GM12875 (cell line): ENCODE data around the gene TIGD4.
A peak's percentile ranks its signal among the peaks of the same experiment; 100 is the strongest.

ENCODE experiments used
- H3K4me3 ChIP-seq: one replicate; pipeline ENCODE4 v1.5.1; 2011; ENCODE audit warnings: low read depth, low read length, control low read depth
- TF ChIP-seq, protein P1 (sequence below): IDR thresholded peaks from 2 replicates; pipeline ENCODE4 v1.5.1; 2011; ENCODE audit warnings: low read depth, mild to moderate bottlenecking, control low read depth, inconsistent platforms, low read length, moderate library complexity, borderline replicate concordance; ENCODE audit not compliant: insufficient read depth

Gene TIGD4

DNA sequence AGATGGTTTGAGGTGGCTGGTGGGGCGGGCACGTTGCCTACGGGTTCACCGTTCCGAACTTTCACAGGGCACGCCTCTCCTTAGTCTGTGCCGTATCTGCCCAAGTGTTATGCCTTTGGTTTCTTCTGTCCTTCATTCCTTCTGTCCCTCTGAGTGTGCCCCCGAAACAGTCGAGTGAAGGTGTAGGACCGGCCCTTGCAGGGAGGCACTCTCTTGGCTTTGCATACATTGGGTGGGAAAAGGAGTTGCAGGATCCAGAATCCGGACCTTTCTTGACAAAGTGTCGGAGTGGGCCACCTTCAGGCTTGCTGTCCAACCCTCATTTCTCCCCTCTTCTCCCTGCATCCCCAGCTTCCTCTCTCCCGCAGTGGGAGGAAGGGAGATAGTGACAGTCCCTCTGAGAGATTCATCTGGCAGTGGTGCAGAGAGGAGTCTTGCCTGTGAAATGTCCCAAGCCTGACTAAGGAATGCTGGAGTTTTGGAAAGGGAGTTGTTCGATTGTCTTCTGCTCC, 793 bp upstream of the TIGD4 start:
- H3K4me3 ChIP-seq = peak overlapping the region; percentile 89
- TF ChIP-seq, protein P1, sequence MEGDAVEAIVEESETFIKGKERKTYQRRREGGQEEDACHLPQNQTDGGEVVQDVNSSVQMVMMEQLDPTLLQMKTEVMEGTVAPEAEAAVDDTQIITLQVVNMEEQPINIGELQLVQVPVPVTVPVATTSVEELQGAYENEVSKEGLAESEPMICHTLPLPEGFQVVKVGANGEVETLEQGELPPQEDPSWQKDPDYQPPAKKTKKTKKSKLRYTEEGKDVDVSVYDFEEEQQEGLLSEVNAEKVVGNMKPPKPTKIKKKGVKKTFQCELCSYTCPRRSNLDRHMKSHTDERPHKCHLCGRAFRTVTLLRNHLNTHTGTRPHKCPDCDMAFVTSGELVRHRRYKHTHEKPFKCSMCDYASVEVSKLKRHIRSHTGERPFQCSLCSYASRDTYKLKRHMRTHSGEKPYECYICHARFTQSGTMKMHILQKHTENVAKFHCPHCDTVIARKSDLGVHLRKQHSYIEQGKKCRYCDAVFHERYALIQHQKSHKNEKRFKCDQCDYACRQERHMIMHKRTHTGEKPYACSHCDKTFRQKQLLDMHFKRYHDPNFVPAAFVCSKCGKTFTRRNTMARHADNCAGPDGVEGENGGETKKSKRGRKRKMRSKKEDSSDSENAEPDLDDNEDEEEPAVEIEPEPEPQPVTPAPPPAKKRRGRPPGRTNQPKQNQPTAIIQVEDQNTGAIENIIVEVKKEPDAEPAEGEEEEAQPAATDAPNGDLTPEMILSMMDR = no peak

DNA sequence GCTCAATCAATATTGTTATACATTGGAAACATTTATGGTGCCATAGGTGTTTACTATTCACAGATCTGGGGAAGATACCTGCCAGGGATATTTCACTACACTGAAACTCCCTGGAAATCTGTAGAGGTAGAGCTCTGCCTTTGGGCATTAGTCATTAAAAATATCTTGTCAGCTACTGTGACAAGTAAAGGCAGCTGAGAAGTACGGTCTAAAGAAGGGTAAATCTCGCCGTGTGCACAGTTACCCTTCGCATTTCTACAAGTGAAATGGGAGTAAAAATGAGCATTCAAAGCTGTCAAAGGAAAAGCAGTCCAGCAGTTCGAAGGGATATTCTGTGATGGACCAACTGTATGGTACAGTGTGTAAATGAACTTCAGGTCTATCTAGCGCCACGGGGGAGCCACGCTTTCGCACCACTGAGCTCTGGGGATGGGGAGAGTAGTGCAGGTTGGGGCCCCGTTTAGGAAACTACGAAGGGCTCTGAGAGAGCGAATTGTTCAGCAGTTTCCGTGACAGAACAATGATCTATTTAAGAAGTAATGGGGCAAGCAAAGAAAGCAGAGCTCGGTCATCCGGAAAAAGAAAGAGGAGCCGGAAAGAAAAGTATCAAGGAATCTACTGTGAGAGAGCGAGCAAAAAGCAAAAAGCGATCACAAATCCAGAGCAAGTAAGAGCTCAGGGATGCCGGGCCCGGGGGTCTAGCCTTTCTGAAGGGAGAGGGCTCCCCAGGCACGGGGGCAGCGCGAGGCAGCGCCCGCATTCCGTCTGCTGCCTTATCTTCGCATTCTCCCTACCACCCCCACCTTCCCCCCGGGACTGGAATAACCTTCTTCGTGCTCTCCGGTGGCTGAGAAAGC, 646 bp downstream of the TIGD4 start:
- TF ChIP-seq, protein P1 = no peak
- H3K4me3 ChIP-seq = peak overlapping the region; percentile 89

DNA sequence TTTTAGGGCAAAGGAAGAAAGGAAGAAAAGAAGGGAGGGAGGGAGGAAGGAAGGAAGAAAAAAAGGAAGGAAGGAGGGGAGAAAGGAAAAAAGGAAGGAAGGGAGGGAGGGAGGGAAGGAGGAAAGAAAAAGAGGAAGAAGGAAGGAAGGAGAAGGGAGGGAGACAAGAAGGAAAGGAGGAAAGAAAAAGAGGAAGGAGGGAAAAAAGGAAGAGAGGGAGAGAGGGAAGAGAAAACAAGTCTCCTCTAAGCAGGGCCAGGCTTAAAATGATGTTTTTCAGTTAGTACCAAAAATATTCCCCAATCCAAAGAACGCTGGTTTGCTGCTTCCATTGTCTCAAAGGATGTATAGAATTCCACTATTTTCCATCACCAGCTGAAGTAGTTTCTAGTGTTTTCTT, 2.0 kb downstream of the TIGD4 start:
- no peak overlapping the region for H3K4me3 ChIP-seq
- TF ChIP-seq, protein P1 = no peak

DNA sequence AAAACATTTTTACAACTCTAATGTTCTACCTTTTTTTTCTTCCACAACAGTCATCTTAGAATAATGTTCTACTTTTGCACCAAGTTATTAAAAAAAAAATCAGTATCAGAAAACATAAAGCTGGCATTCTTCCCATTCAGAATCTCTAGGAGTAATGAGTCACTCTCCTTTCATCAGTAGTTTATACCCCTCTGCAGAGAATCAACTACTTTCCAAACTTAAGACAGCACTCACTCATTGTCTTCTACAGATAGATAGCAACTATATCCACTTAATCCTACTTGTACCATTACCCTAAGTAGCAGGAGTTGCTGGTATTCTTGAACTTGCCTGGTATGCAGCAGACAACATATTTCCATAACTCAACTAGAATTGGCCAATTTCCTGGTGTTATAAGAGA, 3.2 kb downstream of the TIGD4 start:
- TF ChIP-seq, protein P1 = no peak
- H3K4me3 ChIP-seq = no peak overlapping the region

DNA sequence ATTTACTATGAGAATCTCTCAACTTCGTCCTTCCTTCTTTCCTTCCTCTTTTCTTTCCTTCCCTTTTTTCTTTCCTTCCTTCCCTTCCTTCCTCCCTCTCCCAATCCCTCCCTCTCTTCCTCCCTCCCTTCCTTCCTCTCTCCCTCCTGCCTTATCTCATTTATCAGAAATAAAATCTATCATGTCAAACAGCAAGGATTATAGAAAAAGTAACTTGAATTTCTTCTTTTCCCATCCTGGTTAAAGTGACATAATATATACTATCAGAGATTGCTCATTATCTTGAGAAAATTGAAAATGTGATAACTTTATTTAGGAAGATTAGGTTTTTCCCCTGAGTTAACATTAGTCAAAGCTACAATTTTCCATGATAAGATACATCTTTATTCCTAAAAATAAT, 5.6 kb downstream of the TIGD4 start:
- TF ChIP-seq, protein P1 = no peak

DNA sequence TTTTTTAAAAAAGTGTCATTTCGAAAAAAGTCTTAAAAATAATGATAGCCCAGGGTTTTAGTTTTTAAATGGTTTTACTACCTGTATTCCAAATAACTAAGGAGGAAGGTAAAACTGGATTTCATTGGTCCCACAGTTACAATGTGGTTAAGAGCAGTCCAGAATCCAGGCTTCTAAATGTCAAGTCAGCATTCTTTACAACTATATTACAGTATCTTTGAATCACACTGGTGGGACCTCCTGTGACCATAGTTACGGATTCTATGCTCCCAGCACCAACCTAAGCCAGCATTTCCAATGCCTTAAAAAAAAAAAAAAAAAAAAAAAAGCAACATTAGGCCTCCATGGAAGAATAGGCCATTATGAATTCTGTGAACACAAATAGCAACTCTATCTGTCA, 6.2 kb downstream of the TIGD4 start:
- TF ChIP-seq, protein P1 = no peak
- no peak overlapping the region for H3K4me3 ChIP-seq

More for the DNA sequence above, 5.6 kb downstream of the TIGD4 start:
- no peak overlapping the region for H3K4me3 ChIP-seq
